HS-27A (cell line): ENCODE results near the gene RPIA.
"Not testable (repeated sequence)": the region's sequence is repeated elsewhere in the genome, so short reads cannot be mapped to it uniquely, and the experiment has no call there.

Experiments
- DNase-seq: peaks from one replicate; pipeline ENCODE4 v3.0.0-alpha.2; 2012; ENCODE audit warnings: low read depth, missing footprints

RPIA gene

GRCh38 chr2:88789213-88789612 is 97.7 kb downstream of the RPIA start:
- not testable (repeated sequence) for DNase-seq

- not testable (repeated sequence) for DNase-seq
These were observed 104.5 kb downstream of the RPIA start for GRCh38 chr2:88795932-88796331.

GRCh38 chr2:88796523-88796922 is 105.0 kb downstream of the RPIA start:
- DNase-seq = not testable (repeated sequence)

GRCh38 chr2:88797164-88797563 is 105.7 kb downstream of the RPIA start:
- DNase-seq = not testable (repeated sequence)
